Dedifferentiated amniotic fluid mesenchymal stem cell (primary cell): Measurements from ENCODE around the gene GSKIP.

ENCODE experiments used
- DNase-seq: peaks from one replicate; pipeline ENCODE4 v3.0.0-alpha.2; 2016; ENCODE audit errors: extremely low spot score

GSKIP gene

GRCh38 chr14:96417254-96417653 is 53.9 kb downstream of the GSKIP start:
- DNase-seq: no peak

GRCh38 chr14:96418075-96418474 is 54.7 kb downstream of the GSKIP start:
- DNase-seq: no peak

GRCh38 chr14:96421236-96421635 is 57.9 kb downstream of the GSKIP start:
- no peak for DNase-seq

- no peak for DNase-seq
Observed at GRCh38 chr14:96422992-96423391, 59.7 kb downstream of the GSKIP start.

GRCh38 chr14:96423446-96424108 is 60.3 kb downstream of the GSKIP start:
- no peak for DNase-seq

- peak; percentile 67 for DNase-seq
Observed at GRCh38 chr14:96424109-96424989, 61.0 kb downstream of the GSKIP start.

GRCh38 chr14:96434040-96434439 is 70.7 kb downstream of the GSKIP start:
- DNase-seq: no peak
